SK-N-SH treated with all-trans-retinoic acid at 6 μM for 48 hours (cell line): ENCODE results near the gene TLE6.

Experiments used
- ATAC-seq: fragments of 200-7000 bp; cut with Tn5 transposase; 3 replicates; pipeline ENCODE4 v1.9.1; 2020; ENCODE audit warnings: mild to moderate bottlenecking, moderate library complexity
- ARNTL ChIP-seq: fragments of 450-650 bp; formaldehyde crosslinking; IDR thresholded peaks from 2 replicates; pipeline ENCODE4 v1.5.0; 2020; ENCODE audit warnings: low read depth, mild to moderate bottlenecking, moderate library complexity, borderline replicate concordance
- BACH2 ChIP-seq: fragments of 250-450 bp; sonication (Bioruptor Pico); IDR thresholded peaks from 2 replicates; pipeline ENCODE4 v1.9.0; 2021; ENCODE audit warnings: mild to moderate bottlenecking, borderline replicate concordance
- CSDC2 ChIP-seq: fragments of 250-450 bp; sonication (Bioruptor Pico); IDR thresholded peaks from 2 replicates; pipeline ENCODE4 v1.5.0; 2020; ENCODE audit warnings: mild to moderate bottlenecking, moderate library complexity
- ESRRG ChIP-seq: fragments of 250-450 bp; sonication (Bioruptor Pico); IDR thresholded peaks from 2 replicates; pipeline ENCODE4 v1.6.1; 2021; ENCODE audit warnings: mild to moderate bottlenecking
- GLIS3 ChIP-seq: fragments of 250-450 bp; sonication (Bioruptor Pico); IDR thresholded peaks from 2 replicates; pipeline ENCODE4 v1.5.0; 2020; ENCODE audit warnings: mild to moderate bottlenecking, moderate library complexity
- ISL1 ChIP-seq: fragments of 250-450 bp; sonication (Bioruptor Pico); IDR thresholded peaks from 2 replicates; pipeline ENCODE4 v2.1.2; 2022; ENCODE audit warnings: mild to moderate bottlenecking, moderate library complexity
- OSR1 ChIP-seq: fragments of 250-450 bp; sonication (Bioruptor Pico); IDR thresholded peaks from 2 replicates; pipeline ENCODE4 v1.8.0; 2022; ENCODE audit warnings: moderate library complexity, mild to moderate bottlenecking, inconsistent platforms
- PPARA ChIP-seq: fragments of 250-450 bp; sonication (Bioruptor Pico); IDR thresholded peaks from 2 replicates; pipeline ENCODE4 v1.5.0; 2020; ENCODE audit warnings: mild to moderate bottlenecking, borderline replicate concordance
- SNAI2 ChIP-seq: fragments of 250-450 bp; sonication (Bioruptor Pico); IDR thresholded peaks from 2 replicates; pipeline ENCODE4 v1.5.0; 2020; ENCODE audit warnings: mild to moderate bottlenecking, moderate library complexity
- TCF4 ChIP-seq: fragments of 250-450 bp; sonication (Bioruptor Pico); IDR thresholded peaks from 2 replicates; pipeline ENCODE4 v1.8.0; 2021; ENCODE audit warnings: mild to moderate bottlenecking, moderate library complexity, borderline replicate concordance
- TOX ChIP-seq: fragments of 250-450 bp; sonication (Bioruptor Pico); IDR thresholded peaks from 2 replicates; pipeline ENCODE4 v1.8.0; 2021; ENCODE audit warnings: mild to moderate bottlenecking, moderate library complexity, borderline replicate concordance
- ZC3H10 ChIP-seq: fragments of 250-450 bp; sonication (Bioruptor Pico); IDR thresholded peaks from 2 replicates; pipeline ENCODE4 v1.5.1; 2021; ENCODE audit warnings: mild to moderate bottlenecking, moderate library complexity
- ZFP3 ChIP-seq: fragments of 250-450 bp; sonication (Bioruptor Pico); IDR thresholded peaks from 2 replicates; pipeline ENCODE4 v1.5.0; 2020; ENCODE audit warnings: mild to moderate bottlenecking, moderate library complexity
- ZFP30 ChIP-seq: fragments of 450-650 bp; formaldehyde crosslinking; IDR thresholded peaks from 2 replicates; pipeline ENCODE4 v1.5.0; 2022; ENCODE audit warnings: mild to moderate bottlenecking, moderate library complexity
- ZNF565 ChIP-seq: fragments of 450-650 bp; formaldehyde crosslinking; conservative IDR thresholded peaks from 2 replicates; pipeline ENCODE4 v1.5.0; 2020; ENCODE audit warnings: low read depth, mild to moderate bottlenecking, moderate library complexity
- ZNF70 ChIP-seq: fragments of 450-650 bp; formaldehyde crosslinking; IDR thresholded peaks from 2 replicates; pipeline ENCODE4 v1.5.0; 2020; ENCODE audit warnings: mild to moderate bottlenecking, moderate library complexity
- ZNF8 ChIP-seq: fragments of 450-650 bp; formaldehyde crosslinking; IDR thresholded peaks from 2 replicates; pipeline ENCODE4 v1.5.0; 2020; ENCODE audit warnings: mild to moderate bottlenecking, moderate library complexity
- TF ChIP-seq, protein P1 (sequence below): fragments of 250-450 bp; sonication (Bioruptor Pico); IDR thresholded peaks from 2 replicates; pipeline ENCODE4 v1.5.1; 2021; ENCODE audit warnings: mild to moderate bottlenecking, moderate library complexity
- TF ChIP-seq, protein P2 (sequence below): fragments of 250-450 bp; sonication (Bioruptor Pico); IDR thresholded peaks from 2 replicates; pipeline ENCODE4 v1.5.1; 2020; ENCODE audit warnings: low read depth, mild to moderate bottlenecking, moderate library complexity
- TF ChIP-seq, protein P3 (sequence below): fragments of 250-450 bp; sonication (Bioruptor Pico); IDR thresholded peaks from 2 replicates; pipeline ENCODE4 v1.8.0; 2021; ENCODE audit warnings: low read depth, mild to moderate bottlenecking, moderate library complexity, borderline replicate concordance
- TF ChIP-seq, protein P4 (sequence below): fragments of 250-450 bp; sonication (Bioruptor Pico); IDR thresholded peaks from 2 replicates; pipeline ENCODE4 v1.8.0; 2020; ENCODE audit warnings: mild to moderate bottlenecking, moderate library complexity, borderline replicate concordance
- TF ChIP-seq, protein P5 (sequence below): fragments of 250-450 bp; sonication (Bioruptor Pico); IDR thresholded peaks from 2 replicates; pipeline ENCODE4 v1.5.0; 2020; ENCODE audit warnings: mild to moderate bottlenecking, moderate library complexity

Gene TLE6

DNA sequence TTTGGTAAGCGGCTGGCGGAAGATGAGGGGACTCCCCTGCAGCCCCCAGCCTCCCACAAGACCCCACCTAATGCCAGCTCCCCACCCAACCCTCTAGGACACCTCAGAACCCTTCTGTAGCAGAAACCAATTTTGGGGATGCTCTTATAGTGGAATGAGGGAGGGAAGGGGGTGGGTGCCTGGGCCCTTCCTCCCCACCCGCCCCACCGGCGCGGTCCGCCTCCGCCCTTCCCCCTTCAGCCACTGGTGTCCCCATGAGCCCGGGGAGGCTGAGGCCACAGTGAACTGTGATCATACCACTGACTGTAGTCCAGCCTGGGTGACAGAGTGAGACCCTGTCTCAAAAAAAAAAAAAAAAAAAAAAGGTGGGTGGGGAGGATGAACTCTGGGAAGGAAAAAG, 16.2 kb downstream of the TLE6 start:
- ATAC-seq, result no peak
- no peak for TF ChIP-seq TCF4
- TF ChIP-seq, all 23 proteins: peak for 0

DNA sequence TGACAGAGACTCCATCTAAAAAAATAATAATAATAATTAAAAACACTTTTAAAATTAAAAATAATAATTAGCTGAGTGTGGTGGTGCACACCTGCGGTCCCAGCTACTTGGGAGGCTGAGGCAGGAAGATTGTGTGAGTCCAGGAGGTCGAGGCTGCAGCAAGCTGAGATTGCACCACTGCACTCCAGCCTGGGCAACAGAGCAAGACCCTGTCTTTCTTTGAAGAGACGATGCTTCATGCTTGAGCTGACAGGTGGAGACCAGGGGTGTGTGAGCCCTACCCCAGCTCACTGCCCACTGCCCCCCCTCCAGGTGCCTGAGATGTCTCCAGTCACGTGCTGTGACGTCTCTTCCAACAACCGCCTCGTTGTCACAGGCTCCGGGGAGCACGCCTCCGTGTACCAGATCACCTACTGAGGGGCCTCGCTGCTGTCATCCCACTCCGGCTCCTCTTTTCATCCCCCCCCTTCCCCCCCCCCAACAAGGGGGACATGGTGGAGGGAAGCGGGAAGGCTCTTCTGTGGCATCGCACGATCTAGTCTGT, 17.3 kb downstream of the TLE6 start:
- no peak for ATAC-seq
- TF ChIP-seq, protein P1, sequence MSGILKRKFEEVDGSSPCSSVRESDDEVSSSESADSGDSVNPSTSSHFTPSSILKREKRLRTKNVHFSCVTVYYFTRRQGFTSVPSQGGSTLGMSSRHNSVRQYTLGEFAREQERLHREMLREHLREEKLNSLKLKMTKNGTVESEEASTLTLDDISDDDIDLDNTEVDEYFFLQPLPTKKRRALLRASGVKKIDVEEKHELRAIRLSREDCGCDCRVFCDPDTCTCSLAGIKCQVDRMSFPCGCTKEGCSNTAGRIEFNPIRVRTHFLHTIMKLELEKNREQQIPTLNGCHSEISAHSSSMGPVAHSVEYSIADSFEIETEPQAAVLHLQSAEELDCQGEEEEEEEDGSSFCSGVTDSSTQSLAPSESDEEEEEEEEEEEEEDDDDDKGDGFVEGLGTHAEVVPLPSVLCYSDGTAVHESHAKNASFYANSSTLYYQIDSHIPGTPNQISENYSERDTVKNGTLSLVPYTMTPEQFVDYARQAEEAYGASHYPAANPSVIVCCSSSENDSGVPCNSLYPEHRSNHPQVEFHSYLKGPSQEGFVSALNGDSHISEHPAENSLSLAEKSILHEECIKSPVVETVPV (CRISPR knock-in tag), result no peak
- TF ChIP-seq ARNTL (CRISPR knock-in tag) (no peak), ZFP30 (CRISPR knock-in tag) (no peak), BACH2 (CRISPR knock-in tag) (no peak), ISL1 (no peak), SNAI2 (CRISPR knock-in tag) (no peak), OSR1 (CRISPR knock-in tag) (no peak), GLIS3 (CRISPR knock-in tag) (no peak), ZFP3 (CRISPR knock-in tag) (no peak), ESRRG (CRISPR knock-in tag) (no peak), ZC3H10 (CRISPR knock-in tag) (no peak), TCF4 (no peak), PPARA (CRISPR knock-in tag) (no peak)
- TF ChIP-seq, protein P2, sequence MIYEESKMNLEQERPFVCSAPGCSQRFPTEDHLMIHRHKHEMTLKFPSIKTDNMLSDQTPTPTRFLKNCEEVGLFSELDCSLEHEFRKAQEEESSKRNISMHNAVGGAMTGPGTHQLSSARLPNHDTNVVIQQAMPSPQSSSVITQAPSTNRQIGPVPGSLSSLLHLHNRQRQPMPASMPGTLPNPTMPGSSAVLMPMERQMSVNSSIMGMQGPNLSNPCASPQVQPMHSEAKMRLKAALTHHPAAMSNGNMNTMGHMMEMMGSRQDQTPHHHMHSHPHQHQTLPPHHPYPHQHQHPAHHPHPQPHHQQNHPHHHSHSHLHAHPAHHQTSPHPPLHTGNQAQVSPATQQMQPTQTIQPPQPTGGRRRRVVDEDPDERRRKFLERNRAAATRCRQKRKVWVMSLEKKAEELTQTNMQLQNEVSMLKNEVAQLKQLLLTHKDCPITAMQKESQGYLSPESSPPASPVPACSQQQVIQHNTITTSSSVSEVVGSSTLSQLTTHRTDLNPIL, result no peak
- TF ChIP-seq, protein P3, sequence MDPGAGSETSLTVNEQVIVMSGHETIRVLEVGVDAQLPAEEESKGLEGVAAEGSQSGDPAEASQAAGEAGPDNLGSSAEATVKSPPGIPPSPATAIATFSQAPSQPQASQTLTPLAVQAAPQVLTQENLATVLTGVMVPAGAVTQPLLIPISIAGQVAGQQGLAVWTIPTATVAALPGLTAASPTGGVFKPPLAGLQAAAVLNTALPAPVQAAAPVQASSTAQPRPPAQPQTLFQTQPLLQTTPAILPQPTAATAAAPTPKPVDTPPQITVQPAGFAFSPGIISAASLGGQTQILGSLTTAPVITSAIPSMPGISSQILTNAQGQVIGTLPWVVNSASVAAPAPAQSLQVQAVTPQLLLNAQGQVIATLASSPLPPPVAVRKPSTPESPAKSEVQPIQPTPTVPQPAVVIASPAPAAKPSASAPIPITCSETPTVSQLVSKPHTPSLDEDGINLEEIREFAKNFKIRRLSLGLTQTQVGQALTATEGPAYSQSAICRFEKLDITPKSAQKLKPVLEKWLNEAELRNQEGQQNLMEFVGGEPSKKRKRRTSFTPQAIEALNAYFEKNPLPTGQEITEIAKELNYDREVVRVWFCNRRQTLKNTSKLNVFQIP (CRISPR knock-in tag), result no peak
- TF ChIP-seq, protein P4, sequence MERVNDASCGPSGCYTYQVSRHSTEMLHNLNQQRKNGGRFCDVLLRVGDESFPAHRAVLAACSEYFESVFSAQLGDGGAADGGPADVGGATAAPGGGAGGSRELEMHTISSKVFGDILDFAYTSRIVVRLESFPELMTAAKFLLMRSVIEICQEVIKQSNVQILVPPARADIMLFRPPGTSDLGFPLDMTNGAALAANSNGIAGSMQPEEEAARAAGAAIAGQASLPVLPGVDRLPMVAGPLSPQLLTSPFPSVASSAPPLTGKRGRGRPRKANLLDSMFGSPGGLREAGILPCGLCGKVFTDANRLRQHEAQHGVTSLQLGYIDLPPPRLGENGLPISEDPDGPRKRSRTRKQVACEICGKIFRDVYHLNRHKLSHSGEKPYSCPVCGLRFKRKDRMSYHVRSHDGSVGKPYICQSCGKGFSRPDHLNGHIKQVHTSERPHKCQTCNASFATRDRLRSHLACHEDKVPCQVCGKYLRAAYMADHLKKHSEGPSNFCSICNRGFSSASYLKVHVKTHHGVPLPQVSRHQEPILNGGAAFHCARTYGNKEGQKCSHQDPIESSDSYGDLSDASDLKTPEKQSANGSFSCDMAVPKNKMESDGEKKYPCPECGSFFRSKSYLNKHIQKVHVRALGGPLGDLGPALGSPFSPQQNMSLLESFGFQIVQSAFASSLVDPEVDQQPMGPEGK (CRISPR knock-in tag), result no peak
- TF ChIP-seq, protein P5, sequence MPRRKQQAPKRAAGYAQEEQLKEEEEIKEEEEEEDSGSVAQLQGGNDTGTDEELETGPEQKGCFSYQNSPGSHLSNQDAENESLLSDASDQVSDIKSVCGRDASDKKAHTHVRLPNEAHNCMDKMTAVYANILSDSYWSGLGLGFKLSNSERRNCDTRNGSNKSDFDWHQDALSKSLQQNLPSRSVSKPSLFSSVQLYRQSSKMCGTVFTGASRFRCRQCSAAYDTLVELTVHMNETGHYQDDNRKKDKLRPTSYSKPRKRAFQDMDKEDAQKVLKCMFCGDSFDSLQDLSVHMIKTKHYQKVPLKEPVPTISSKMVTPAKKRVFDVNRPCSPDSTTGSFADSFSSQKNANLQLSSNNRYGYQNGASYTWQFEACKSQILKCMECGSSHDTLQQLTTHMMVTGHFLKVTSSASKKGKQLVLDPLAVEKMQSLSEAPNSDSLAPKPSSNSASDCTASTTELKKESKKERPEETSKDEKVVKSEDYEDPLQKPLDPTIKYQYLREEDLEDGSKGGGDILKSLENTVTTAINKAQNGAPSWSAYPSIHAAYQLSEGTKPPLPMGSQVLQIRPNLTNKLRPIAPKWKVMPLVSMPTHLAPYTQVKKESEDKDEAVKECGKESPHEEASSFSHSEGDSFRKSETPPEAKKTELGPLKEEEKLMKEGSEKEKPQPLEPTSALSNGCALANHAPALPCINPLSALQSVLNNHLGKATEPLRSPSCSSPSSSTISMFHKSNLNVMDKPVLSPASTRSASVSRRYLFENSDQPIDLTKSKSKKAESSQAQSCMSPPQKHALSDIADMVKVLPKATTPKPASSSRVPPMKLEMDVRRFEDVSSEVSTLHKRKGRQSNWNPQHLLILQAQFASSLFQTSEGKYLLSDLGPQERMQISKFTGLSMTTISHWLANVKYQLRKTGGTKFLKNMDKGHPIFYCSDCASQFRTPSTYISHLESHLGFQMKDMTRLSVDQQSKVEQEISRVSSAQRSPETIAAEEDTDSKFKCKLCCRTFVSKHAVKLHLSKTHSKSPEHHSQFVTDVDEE (CRISPR knock-in tag), result no peak

DNA sequence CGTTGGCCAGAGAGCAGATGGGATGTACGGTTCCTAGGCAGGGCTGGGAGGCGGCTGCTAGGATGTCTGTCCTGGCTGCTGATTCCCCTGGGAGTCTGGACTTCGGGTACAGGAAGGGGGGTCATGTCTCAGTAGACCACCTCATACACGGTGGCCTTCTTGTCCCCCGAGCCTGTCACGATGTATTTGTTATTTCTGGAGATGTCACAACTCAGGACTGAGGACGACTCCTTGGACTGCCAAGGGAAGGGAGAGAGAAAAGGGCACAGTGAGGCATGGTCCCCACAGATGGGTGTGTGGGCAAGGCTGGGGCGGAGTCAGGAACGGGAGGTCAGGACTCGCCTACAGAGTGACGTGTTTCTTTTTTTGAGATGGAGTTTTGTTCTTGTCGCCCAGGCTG, 20.4 kb downstream of the TLE6 start:
- no peak for ATAC-seq
- TF ChIP-seq ISL1, result no peak
- TF ChIP-seq SNAI2 (CRISPR knock-in tag), result no peak
- no peak for TF ChIP-seq ZNF70 (CRISPR knock-in tag)
- TF ChIP-seq ZFP30 (CRISPR knock-in tag), result no peak
- TF ChIP-seq CSDC2 (CRISPR knock-in tag), result no peak
- TF ChIP-seq, protein P4 (CRISPR knock-in tag), result no peak
- no peak for TF ChIP-seq ZNF8 (CRISPR knock-in tag)
- no peak for TF ChIP-seq ESRRG (CRISPR knock-in tag)
- no peak for TF ChIP-seq ARNTL (CRISPR knock-in tag)
- no peak for TF ChIP-seq TCF4
- no peak for TF ChIP-seq ZNF565
- TF ChIP-seq, protein P3 (CRISPR knock-in tag), result no peak
- TF ChIP-seq TOX, result no peak
